Measurements from ENCODE around the gene AATF.

- TF ChIP-seq POLR2A (IDR thresholded peaks at IDR 0.05) (no peak), EP300 (IDR thresholded peaks at IDR 0.05) (no peak), CTCF (IDR thresholded peaks at IDR 0.05) (no peak)
Measured at GRCh38 chr17:37037590-37038155, 88.9 kb downstream of the AATF start.

All from ovary (tissue), 3 donors.